WERI-Rb-1 (cell line): ENCODE results near the gene NPLOC4.
A peak's percentile ranks its signal among the peaks of the same experiment; 100 is the strongest.

Experiments used
- DNase-seq: peaks from one replicate; pipeline ENCODE4 v3.0.0-alpha.2; 2020
- H3K27ac ChIP-seq: fragments of 250-450 bp; sonication (Bioruptor Pico); 2 replicates; pipeline ENCODE4 v1.5.1; 2020; ENCODE audit warnings: mild to moderate bottlenecking, moderate library complexity
- H3K27me3 ChIP-seq: fragments of 250-450 bp; sonication (Bioruptor Pico); 2 replicates; pipeline ENCODE4 v1.5.1; 2021; ENCODE audit warnings: mild to moderate bottlenecking, low read depth, moderate library complexity; ENCODE audit not compliant: insufficient read depth, severe bottlenecking
- H3K36me3 ChIP-seq: fragments of 250-450 bp; sonication (Bioruptor Pico); 2 replicates; pipeline ENCODE4 v1.5.1; 2020; ENCODE audit warnings: mild to moderate bottlenecking, moderate library complexity
- H3K4me3 ChIP-seq: 2 replicates; pipeline ENCODE4 v1.5.1; 2011; ENCODE audit warnings: low read depth, mild to moderate bottlenecking, control low read depth, low read length
- H3K9me3 ChIP-seq: fragments of 250-450 bp; sonication (Bioruptor Pico); 2 replicates; pipeline ENCODE4 v1.5.1; 2021; ENCODE audit warnings: mild to moderate bottlenecking, moderate library complexity; ENCODE audit not compliant: severe bottlenecking
- TF ChIP-seq, protein P1 (sequence below): IDR thresholded peaks from 2 replicates; pipeline ENCODE4 v1.5.1; 2011; ENCODE audit warnings: low read depth, mild to moderate bottlenecking, control low read depth, inconsistent platforms, low read length

The NPLOC4 gene

DNA sequence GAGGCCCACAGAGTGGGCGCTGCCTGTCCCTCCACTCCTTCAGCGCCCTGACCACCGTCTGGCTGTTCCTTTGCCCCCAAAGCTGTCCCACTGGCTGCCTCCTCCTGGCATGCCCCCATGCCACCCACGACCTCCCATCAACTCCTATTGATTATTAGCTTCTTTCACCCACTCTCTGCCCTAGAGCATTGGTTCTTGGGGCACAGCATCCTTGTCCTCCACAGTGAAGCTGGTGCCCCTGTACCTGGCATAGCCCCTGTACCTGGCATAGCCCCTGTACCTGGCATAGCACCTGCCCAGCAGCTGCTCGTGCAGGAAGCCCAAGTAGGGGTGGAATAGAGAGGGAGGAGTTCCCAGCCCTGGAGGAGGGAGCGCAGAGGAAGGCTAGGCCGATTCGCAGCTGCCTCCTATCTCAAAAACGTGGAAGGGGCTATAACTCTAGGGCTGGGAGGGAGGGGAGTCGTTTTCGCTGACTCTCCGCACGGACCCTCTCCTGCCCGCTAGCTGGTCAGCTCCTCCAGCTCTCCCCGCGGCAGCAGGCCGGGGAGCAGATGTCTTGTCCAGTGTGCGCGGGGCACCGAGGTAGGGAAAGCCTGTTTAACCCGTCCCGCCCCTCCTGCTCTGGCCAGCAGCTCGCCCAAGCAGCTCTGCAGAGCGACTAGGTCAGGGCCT is 118.7 kb downstream of the NPLOC4 start:
- H3K27me3 ChIP-seq = no peaks in the 10 kb centered on the region
- no peaks in the 10 kb centered on the region for H3K9me3 ChIP-seq
- TF ChIP-seq, protein P1, sequence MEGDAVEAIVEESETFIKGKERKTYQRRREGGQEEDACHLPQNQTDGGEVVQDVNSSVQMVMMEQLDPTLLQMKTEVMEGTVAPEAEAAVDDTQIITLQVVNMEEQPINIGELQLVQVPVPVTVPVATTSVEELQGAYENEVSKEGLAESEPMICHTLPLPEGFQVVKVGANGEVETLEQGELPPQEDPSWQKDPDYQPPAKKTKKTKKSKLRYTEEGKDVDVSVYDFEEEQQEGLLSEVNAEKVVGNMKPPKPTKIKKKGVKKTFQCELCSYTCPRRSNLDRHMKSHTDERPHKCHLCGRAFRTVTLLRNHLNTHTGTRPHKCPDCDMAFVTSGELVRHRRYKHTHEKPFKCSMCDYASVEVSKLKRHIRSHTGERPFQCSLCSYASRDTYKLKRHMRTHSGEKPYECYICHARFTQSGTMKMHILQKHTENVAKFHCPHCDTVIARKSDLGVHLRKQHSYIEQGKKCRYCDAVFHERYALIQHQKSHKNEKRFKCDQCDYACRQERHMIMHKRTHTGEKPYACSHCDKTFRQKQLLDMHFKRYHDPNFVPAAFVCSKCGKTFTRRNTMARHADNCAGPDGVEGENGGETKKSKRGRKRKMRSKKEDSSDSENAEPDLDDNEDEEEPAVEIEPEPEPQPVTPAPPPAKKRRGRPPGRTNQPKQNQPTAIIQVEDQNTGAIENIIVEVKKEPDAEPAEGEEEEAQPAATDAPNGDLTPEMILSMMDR = no peak
- peak; percentile 83 for DNase-seq
- H3K27ac ChIP-seq = peak overlapping the region; percentile 59
- H3K4me3 ChIP-seq = peak overlapping the region; percentile 41
- H3K36me3 ChIP-seq = no peaks in the 10 kb centered on the region; the same call in none of the 2 replicates

DNA sequence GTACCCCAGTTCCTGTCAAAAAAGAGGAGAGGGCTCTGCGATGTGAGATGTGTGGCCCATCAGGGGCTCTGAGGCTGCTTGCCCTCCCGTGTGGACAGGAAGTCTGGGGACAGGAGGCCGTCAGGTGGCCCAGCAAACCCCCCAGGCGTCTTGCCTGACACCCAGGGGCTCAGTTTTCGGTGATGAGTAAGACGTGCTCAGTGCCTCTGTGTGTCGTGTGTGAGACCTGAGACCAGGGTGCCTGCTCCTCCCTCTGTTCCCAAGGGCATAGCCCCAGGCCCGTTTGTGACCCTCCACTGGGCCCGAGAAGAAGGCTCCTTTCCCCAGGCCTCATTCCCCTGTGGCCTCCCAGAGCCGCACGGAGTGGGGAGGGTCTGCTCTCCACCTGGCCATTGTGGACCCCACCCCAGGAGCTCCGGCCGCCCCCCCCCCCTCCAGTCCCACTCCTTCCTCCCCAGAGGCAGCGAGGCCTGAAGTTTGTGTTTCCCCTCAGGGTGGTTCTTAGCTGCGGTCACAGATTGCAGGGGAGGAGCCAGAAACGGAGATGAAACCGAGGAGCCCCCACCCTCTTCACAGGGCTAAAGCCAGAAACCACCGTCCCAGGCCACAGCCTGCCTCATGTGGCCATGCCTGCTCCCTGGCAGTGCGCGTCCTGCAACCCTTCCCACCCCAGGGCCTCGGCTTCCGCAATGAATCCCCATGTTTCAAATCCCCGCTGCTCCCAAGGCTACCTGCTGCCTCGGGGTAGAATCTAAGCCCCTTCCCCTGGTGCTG is 119.4 kb downstream of the NPLOC4 start:
- peak overlapping the region; percentile 59 for H3K27ac ChIP-seq
- H3K9me3 ChIP-seq = no peaks in the 10 kb centered on the region
- TF ChIP-seq, protein P1 = peak; percentile 42; the same call in 1 of the 2 replicates
- H3K4me3 ChIP-seq = no peak overlapping the region
- peak; percentile 88 for DNase-seq
- H3K36me3 ChIP-seq = no peaks in the 10 kb centered on the region; the same call in none of the 2 replicates
- H3K27me3 ChIP-seq = no peaks in the 10 kb centered on the region

DNA sequence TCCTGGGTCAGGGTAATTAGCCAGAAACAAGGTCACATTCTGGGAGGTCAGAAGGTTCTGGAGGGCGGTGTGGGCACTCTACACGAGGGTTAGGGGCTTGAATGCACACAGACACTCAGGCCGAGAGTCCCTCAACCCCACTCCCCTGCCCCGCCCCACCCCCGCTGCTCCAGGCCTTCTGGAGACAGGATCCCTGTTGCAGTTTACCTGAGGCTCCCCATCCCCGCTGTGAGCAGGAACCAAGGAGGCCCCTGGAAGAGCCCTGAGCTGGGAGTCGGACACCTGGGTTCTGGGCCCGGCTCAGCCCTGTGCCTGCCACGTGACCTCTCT is 119.9 kb downstream of the NPLOC4 start:
- TF ChIP-seq, protein P1 = no peak
- peak; percentile 30 for DNase-seq
- Histone ChIP-seq H3K27ac (no peak overlapping the region), H3K9me3 (no peaks in the 10 kb centered on the region), H3K27me3 (no peaks in the 10 kb centered on the region), H3K36me3 (peaks cover 4% of the 10 kb centered on the region), H3K4me3 (no peak overlapping the region)

DNA sequence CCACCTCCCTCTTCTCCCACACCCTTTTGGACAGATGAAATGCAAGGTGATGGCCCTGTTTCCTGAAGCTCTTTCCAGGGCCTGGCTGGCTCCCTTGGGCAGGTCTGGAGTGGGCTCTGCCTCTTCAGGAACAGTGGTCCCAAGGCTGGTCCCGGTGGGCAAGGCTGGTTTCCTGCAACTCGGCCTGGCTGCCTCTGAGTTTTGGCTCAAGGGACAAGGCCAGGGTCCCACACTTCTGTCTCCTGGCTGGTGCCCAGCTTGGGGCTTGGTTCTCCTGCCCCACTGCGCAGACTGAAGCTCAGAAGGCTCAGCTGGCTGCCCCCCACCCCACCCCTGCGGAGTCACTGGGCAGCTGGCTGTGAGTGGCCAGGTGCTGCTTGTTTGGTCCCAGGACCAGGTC is 120.5 kb downstream of the NPLOC4 start:
- H3K27me3 ChIP-seq = no peaks in the 10 kb centered on the region
- H3K4me3 ChIP-seq = no peak overlapping the region
- H3K36me3 ChIP-seq = peaks cover 9% of the 10 kb centered on the region
- no peak overlapping the region for H3K27ac ChIP-seq
- peak; percentile 12 for DNase-seq
- TF ChIP-seq, protein P1 = no peak
- no peaks in the 10 kb centered on the region for H3K9me3 ChIP-seq

DNA sequence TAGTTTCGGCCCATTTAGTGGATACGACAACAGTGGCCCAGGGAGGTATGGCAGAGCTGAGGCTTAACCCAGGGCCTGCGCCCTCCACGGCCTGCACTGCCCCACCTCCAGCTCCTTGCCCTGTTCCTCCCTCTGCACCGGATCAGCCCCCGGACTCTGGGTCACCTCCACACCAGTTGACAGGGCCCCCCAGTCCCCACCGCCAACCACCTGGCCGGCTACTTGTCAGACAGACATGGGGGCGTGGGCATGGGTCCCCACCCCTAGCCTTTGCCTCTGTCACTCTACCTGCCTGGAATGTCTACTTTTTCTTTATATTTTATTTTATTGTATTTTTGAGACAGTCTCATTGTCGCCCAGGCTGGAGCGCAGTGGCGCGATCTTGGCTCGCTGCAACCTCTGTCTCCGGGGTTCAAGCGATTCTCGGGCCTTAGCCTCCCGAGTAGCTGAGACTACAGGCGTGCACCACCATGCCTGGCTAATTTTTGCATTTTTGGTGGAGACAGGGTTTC is 121.3 kb downstream of the NPLOC4 start:
- Histone ChIP-seq H3K27ac (peak overlapping the region; percentile 95), H3K4me3 (peak overlapping the region; percentile 83), H3K9me3 (no peaks in the 10 kb centered on the region), H3K27me3 (no peaks in the 10 kb centered on the region), H3K36me3 (peaks cover 18% of the 10 kb centered on the region)
- DNase-seq = peak; percentile 39
- TF ChIP-seq, protein P1 = no peak
